Endothelial cell of umbilical vein (primary cell): Measurements from ENCODE around the gene NUDC. TPM values are rescaled to one million over a fixed set of nuclear protein-coding genes. Genes with fewer than 3 reads are reported as not detected.

Experiments used
- BruUV-seq: library from RNA; stranded (reverse); fragments of 400-500 nt; replicated peaks from 2 replicates; lab custom pipeline; 2021; lab: Mats Ljungman, UMichigan
- CTCF ChIA-PET: fragments of 300-600, 350-600 bp; sonication (Branson Sonifier 250); formaldehyde crosslinking; loops from one replicate; lab custom pipeline; 2021; ENCODE audit warnings: antibody characterized with exemption, inconsistent platforms; lab: Charles Lee
- POLR2A ChIA-PET: fragments of 300-600, 350-600 bp; sonication (Branson Sonifier 250); formaldehyde crosslinking; loops from one replicate; lab custom pipeline; 2021; ENCODE audit warnings: antibody characterized with exemption, inconsistent platforms; lab: Charles Lee
- DNase-seq: peaks from one replicate; pipeline ENCODE4 v3.0.0-alpha.2; 2011; ENCODE audit warnings: low read depth, low spot score
- FAIRE-seq: peaks from 2 replicates; lab custom pipeline; 2011; peaks lifted over from hg19 to GRCh38; lab: Jason Lieb, UNC
- H2AFZ ChIP-seq: 2 replicates; pipeline ENCODE4 v1.6.0; 2012; ENCODE audit warnings: low read depth, low read length, control low read depth, inconsistent platforms
- H3K27ac ChIP-seq: 2 replicates; pipeline ENCODE4 v1.5.1; 2011; ENCODE audit warnings: low read depth, mild to moderate bottlenecking, control low read depth, low read length, moderate library complexity; ENCODE audit not compliant: insufficient read depth
- H3K27me3 ChIP-seq, 2 experiments: 2 replicates each; pipeline versions ENCODE4 v1.6.0 to v1.6.1; 2011; ENCODE audit warnings: low read length in 2 of 2, mixed read lengths in 1 of 2; ENCODE audit not compliant: control insufficient read depth in 2 of 2, insufficient read depth in 2 of 2
- H3K36me3 ChIP-seq, 2 experiments: 2 replicates in 1 of 2; 3 replicates in 1 of 2; pipeline ENCODE4 v1.5.1; 2011; ENCODE audit warnings: low read length in 2 of 2, mild to moderate bottlenecking in 1 of 2, moderate library complexity in 1 of 2; ENCODE audit not compliant: control insufficient read depth in 2 of 2, insufficient read depth in 2 of 2; ENCODE audit errors: extremely low read depth in 1 of 2
- H3K4me1 ChIP-seq: 3 replicates; pipeline ENCODE4 v1.5.1; 2011; ENCODE audit warnings: mild to moderate bottlenecking, low read length; ENCODE audit not compliant: control insufficient read depth, insufficient read depth; ENCODE audit errors: extremely low read depth
- H3K4me2 ChIP-seq: 2 replicates; pipeline ENCODE4 v1.6.1; 2011; ENCODE audit warnings: low read length, control low read depth, mixed read lengths; ENCODE audit not compliant: insufficient read depth
- H3K4me3 ChIP-seq, 3 experiments: fragments of 200-600 bp in 1 of 3; sonication (generic), shearing (Covaris generic) in 1 of 3; replicated peaks in 1 of 3; 2 replicates each; pipeline ENCODE4 v1.5.1; 2011 to 2016; ENCODE audit warnings: control low read depth in 3 of 3, low read length in 3 of 3, mild to moderate bottlenecking in 2 of 3, inconsistent platforms in 1 of 3, low read depth in 1 of 3, moderate library complexity in 1 of 3; ENCODE audit not compliant: insufficient read depth in 1 of 3
- H3K79me2 ChIP-seq: 2 replicates; pipeline ENCODE4 v1.6.0; 2012; ENCODE audit warnings: low read length, inconsistent platforms; ENCODE audit not compliant: control insufficient read depth, insufficient read depth
- H3K9ac ChIP-seq: replicated peaks from 2 replicates; pipeline ENCODE3; 2011; ENCODE audit warnings: low read length, control low read depth; ENCODE audit not compliant: insufficient read depth; ENCODE audit errors: extremely low read depth
- H3K9me1 ChIP-seq: replicated peaks from 3 replicates; pipeline ENCODE4 v1.6.0; 2011; ENCODE audit warnings: mild to moderate bottlenecking, low read length; ENCODE audit not compliant: control insufficient read depth, insufficient read depth; ENCODE audit errors: extremely low read depth
- H3K9me3 ChIP-seq: replicated peaks from 2 replicates; pipeline ENCODE4 v1.5.1; 2012; ENCODE audit warnings: low read length, inconsistent platforms; ENCODE audit not compliant: control insufficient read depth, insufficient read depth
- H4K20me1 ChIP-seq: replicated peaks from 2 replicates; pipeline ENCODE3; 2011; ENCODE audit warnings: mild to moderate bottlenecking, low read length; ENCODE audit not compliant: control insufficient read depth, insufficient read depth; ENCODE audit errors: extremely low read depth
- EZH2 ChIP-seq: IDR thresholded peaks from 2 replicates; pipeline ENCODE4 v1.6.1; 2012; ENCODE audit warnings: borderline replicate concordance, low read depth, mild to moderate bottlenecking, moderate library complexity, low read length, inconsistent platforms; ENCODE audit not compliant: severe bottlenecking
- FOS ChIP-seq: IDR thresholded peaks from 2 replicates; pipeline ENCODE4 v1.6.1; 2011; ENCODE audit warnings: mild to moderate bottlenecking, low read length, moderate library complexity, borderline replicate concordance; ENCODE audit not compliant: insufficient read depth
- GATA2 ChIP-seq: IDR thresholded peaks from 2 replicates; pipeline ENCODE4 v1.7.0; 2011; ENCODE audit warnings: low read depth, mild to moderate bottlenecking, moderate library complexity, mixed read lengths, low read length; ENCODE audit not compliant: insufficient read length, insufficient read depth
- JUN ChIP-seq: IDR thresholded peaks from 2 replicates; pipeline ENCODE4 v1.6.1; 2011; ENCODE audit warnings: borderline replicate concordance, low read depth; ENCODE audit not compliant: insufficient read length, insufficient read depth
- MYC ChIP-seq: IDR thresholded peaks from one replicate; pipeline ENCODE4 v1.6.1; 2011; ENCODE audit warnings: mild to moderate bottlenecking, low read depth, low read length
- POLR2A ChIP-seq: IDR thresholded peaks from 2 replicates; pipeline ENCODE4 v1.6.1; 2012; ENCODE audit warnings: low read depth, mild to moderate bottlenecking, control low read depth, low read length
- POLR2AphosphoS5 ChIP-seq: IDR thresholded peaks from 2 replicates; pipeline ENCODE4 v1.6.1; 2012; ENCODE audit warnings: low read depth, mild to moderate bottlenecking, control low read depth, low read length, moderate library complexity; ENCODE audit not compliant: insufficient read depth
- dilution Hi-C: fragments of 300-500 bp; cut with MboI; formaldehyde crosslinking; loops from one replicate; pipeline ENCODE4 v1.15.0; 2019; ENCODE audit warnings: low sequenced_read_pairs; ENCODE audit not compliant: extremely low pct_ligation_motif_present
- intact Hi-C: fragments of 100-400 bp; cut with micrococcal nuclease; formaldehyde crosslinking; loops from one replicate; pipeline ENCODE4 v1.10.0; 2022
- polyA plus RNA-seq, 4 experiments: library from polyadenylated mRNA; depleted of rRNA in 3 of 4; stranded (reverse) in 3 of 4; unstranded in 1 of 4; fragments of >200 nt; gene quantifications; 2 replicates each; pipeline versions ENCODE4 v1.2.1 to v1.2.3, GENCODE V29; 2011 to 2012; ENCODE audit warnings: missing spikeins in 1 of 4
- total RNA-seq: library from RNA; stranded (reverse); gene quantifications from 2 replicates; pipeline ENCODE4 v1.2.3, GENCODE V29; 2021
- TF ChIP-seq, protein P1 (sequence below), 2 donors: IDR thresholded peaks; 1 replicate in 1 of 2; 2 replicates in 1 of 2; pipeline ENCODE4 v1.5.1; 2011; ENCODE audit warnings: low read length in 2 of 2, mild to moderate bottlenecking in 2 of 2, moderate library complexity in 2 of 2, control low read depth in 1 of 2, inconsistent platforms in 1 of 2, low read depth in 1 of 2; ENCODE audit not compliant: insufficient read depth in 1 of 2; ENCODE audit errors: extremely low read depth in 1 of 2
- TF ChIP-seq, protein P2 (sequence below): IDR thresholded peaks from 2 replicates; pipeline ENCODE4 v1.6.1; 2011; ENCODE audit not compliant: insufficient read depth, insufficient read length

Gene NUDC
- total and polyA plus RNA-seq, 2 donors (not counting 3 experiments of a cell fraction or from before 2014, with no cell fraction given), result 42.5 to 102 TPM

DNA sequence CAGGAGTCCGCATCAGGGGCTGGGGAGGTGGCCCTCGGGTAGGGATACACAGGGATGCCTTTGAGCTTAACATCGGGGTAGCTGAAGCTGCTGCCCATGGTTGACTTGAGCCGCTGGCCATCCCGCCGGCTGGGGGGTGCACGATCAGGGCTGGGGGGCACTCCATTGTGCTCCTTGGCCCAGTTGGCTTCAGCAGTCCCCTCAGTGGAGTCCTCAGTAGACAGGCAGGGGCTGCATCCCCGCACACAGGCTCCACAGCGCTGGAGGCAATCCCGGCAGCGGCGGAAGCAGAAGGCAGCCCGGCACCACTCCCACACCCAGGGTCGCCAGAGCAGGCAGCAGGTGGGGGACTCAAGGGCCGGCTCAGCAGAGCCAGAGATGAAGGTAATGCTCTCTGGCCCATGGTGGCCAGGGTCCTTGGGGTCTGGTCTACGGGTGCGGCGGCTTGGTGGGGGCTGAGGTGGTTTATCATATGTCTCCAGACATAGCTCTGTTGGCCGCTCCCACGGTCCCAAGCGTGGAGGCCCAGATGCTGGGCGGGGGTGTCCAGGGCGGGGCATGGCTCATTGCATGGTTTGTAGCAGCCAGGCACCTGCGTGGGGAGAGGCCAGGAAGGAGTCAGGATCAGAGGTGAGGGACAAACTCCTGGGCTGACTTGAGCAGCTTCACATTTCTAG is 30.4 kb downstream of the NUDC start:
- no peak overlapping the region for H3K9ac ChIP-seq
- peaks cover 0 to 2% of the 10 kb centered on the region in 2 experiments for H3K27me3 ChIP-seq
- no peaks in the 10 kb centered on the region for H3K9me3 ChIP-seq
- no peak overlapping the region for H3K4me3 ChIP-seq
- H3K9me1 ChIP-seq, result no peaks in the 10 kb centered on the region
- CTCF ChIA-PET, result no interaction called here
- no peaks in the 10 kb centered on the region for H3K79me2 ChIP-seq
- H3K36me3 ChIP-seq, result peaks cover 0 to 2% of the 10 kb centered on the region in 2 experiments
- H2AFZ ChIP-seq, result no peak overlapping the region
- TF ChIP-seq MYC (no peak), POLR2AphosphoS5 (no peak), GATA2 (no peak), POLR2A (no peak), FOS (no peak), EZH2 (no peak), JUN (no peak)
- TF ChIP-seq, protein P1, sequence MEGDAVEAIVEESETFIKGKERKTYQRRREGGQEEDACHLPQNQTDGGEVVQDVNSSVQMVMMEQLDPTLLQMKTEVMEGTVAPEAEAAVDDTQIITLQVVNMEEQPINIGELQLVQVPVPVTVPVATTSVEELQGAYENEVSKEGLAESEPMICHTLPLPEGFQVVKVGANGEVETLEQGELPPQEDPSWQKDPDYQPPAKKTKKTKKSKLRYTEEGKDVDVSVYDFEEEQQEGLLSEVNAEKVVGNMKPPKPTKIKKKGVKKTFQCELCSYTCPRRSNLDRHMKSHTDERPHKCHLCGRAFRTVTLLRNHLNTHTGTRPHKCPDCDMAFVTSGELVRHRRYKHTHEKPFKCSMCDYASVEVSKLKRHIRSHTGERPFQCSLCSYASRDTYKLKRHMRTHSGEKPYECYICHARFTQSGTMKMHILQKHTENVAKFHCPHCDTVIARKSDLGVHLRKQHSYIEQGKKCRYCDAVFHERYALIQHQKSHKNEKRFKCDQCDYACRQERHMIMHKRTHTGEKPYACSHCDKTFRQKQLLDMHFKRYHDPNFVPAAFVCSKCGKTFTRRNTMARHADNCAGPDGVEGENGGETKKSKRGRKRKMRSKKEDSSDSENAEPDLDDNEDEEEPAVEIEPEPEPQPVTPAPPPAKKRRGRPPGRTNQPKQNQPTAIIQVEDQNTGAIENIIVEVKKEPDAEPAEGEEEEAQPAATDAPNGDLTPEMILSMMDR (IDR thresholded peaks at IDR 0.05; ENCODE audit: extremely low read depth in 1 of 2, insufficient read depth in 1 of 2, low read depth in 1 of 2, low read length in 2 of 2), result no peak
- TF ChIP-seq, protein P2, sequence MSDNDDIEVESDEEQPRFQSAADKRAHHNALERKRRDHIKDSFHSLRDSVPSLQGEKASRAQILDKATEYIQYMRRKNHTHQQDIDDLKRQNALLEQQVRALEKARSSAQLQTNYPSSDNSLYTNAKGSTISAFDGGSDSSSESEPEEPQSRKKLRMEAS, result no peak
- no peaks in the 10 kb centered on the region for H4K20me1 ChIP-seq
- POLR2A ChIA-PET, result no interaction called here
- H3K4me2 ChIP-seq, result no peak overlapping the region
- no peak overlapping the region for H3K27ac ChIP-seq
- DNase-seq, result no peak
- BruUV-seq, result no TSS peak
- dilution Hi-C loops (no loop called here), intact Hi-C loops (no loop called here)
- peaks cover 8% of the 10 kb centered on the region for H3K4me1 ChIP-seq
- no peak for FAIRE-seq
